GM18511 (cell line): Measurements from ENCODE around the gene CCDC88B.
"Not testable (repeated sequence)": the region's sequence is repeated elsewhere in the genome, so short reads cannot be mapped to it uniquely, and the experiment has no call there.

Source experiments
- ATAC-seq: cut with Tn5 transposase; IDR thresholded peaks from one replicate; pipeline ENCODE4 v1.9.1; 2021; ENCODE audit warnings: mild to moderate bottlenecking, moderate library complexity; ENCODE audit not compliant: unreplicated experiment

The CCDC88B gene

GRCh38 chr11:64318766-64319761 lies 20.9 kb upstream of the CCDC88B start:
- ATAC-seq: no peak

- ATAC-seq: no peak
Measured at GRCh38 chr11:64320556-64320955, 19.4 kb upstream of the CCDC88B start.

- ATAC-seq: no peak
Measured at GRCh38 chr11:64321026-64321425, 19.0 kb upstream of the CCDC88B start.

GRCh38 chr11:64321533-64321932 lies 18.5 kb upstream of the CCDC88B start:
- no peak for ATAC-seq

- ATAC-seq: no peak
Measured at GRCh38 chr11:64322925-64323260, 17.1 kb upstream of the CCDC88B start.

- no peak for ATAC-seq
Measured at GRCh38 chr11:64323373-64323772, 16.6 kb upstream of the CCDC88B start.

GRCh38 chr11:64323984-64324383 lies 16.0 kb upstream of the CCDC88B start:
- ATAC-seq: not testable (repeated sequence)

- ATAC-seq: no peak
Measured at GRCh38 chr11:64324692-64325469, 15.1 kb upstream of the CCDC88B start.

GRCh38 chr11:64327375-64327774 lies 12.6 kb upstream of the CCDC88B start:
- ATAC-seq: no peak

GRCh38 chr11:64327993-64328392 lies 12.0 kb upstream of the CCDC88B start:
- ATAC-seq: no peak

- no peak for ATAC-seq
Measured at GRCh38 chr11:64330888-64331287, 9.1 kb upstream of the CCDC88B start.

- peak; percentile 59 for ATAC-seq
Measured at GRCh38 chr11:64331569-64332371, 8.2 kb upstream of the CCDC88B start.

GRCh38 chr11:64333556-64333955 lies 6.4 kb upstream of the CCDC88B start:
- ATAC-seq: no peak

- ATAC-seq: peak; percentile 81
Measured at GRCh38 chr11:64334764-64335735, 5.0 kb upstream of the CCDC88B start.

- ATAC-seq: no peak
Measured at GRCh38 chr11:64337538-64338249, 2.3 kb upstream of the CCDC88B start.

GRCh38 chr11:64338716-64339115 lies 1.3 kb upstream of the CCDC88B start:
- no peak for ATAC-seq

- no peak for ATAC-seq
Measured at GRCh38 chr11:64339286-64339685, 718 bp upstream of the CCDC88B start.

GRCh38 chr11:64340671-64341335 lies 799 bp downstream of the CCDC88B start:
- ATAC-seq: peak; percentile 40

- ATAC-seq: no peak
Measured at GRCh38 chr11:64341429-64341828, 1.4 kb downstream of the CCDC88B start.
